ENCODE data around the gene CALD1. TPM values are rescaled to one million over a fixed set of nuclear protein-coding genes. Genes with fewer than 3 reads are reported as not detected.

The CALD1 gene
- total RNA-seq, 3 donors from 2014 or later, result 40.3 to 1,241 (median 134) TPM

GRCh38 chr7:134834689-134835462 is 55.4 kb downstream of the CALD1 start:
- DNase-seq, result no peak
- H3K36me3 ChIP-seq (ENCODE audit: low read depth), result no peaks in the 10 kb centered on the region
- no peaks in the 10 kb centered on the region for H3K4me1 ChIP-seq (ENCODE audit: low read depth)
- H3K9me3 ChIP-seq, result no peaks in the 10 kb centered on the region
- intact Hi-C loops (cut with DNase I, micrococcal nuclease), result no loop called here
- TF ChIP-seq CTCF (IDR thresholded peaks at IDR 0.05), result no peak
- no peak overlapping the region for H3K4me3 ChIP-seq
- peak; percentile 9 for ATAC-seq

- Histone ChIP-seq H3K4me1 (ENCODE audit: low read depth) (no peaks in the 10 kb centered on the region), H3K9me3 (no peaks in the 10 kb centered on the region), H3K4me3 (no peak overlapping the region), H3K36me3 (ENCODE audit: low read depth) (no peaks in the 10 kb centered on the region)
- DNase-seq (no peak), ATAC-seq (no peak)
- intact Hi-C loops (cut with DNase I, micrococcal nuclease), result no loop called here
- TF ChIP-seq CTCF (IDR thresholded peaks at IDR 0.05), result no peak
Observed at GRCh38 chr7:134835463-134835823, 56.0 kb downstream of the CALD1 start.

- Histone ChIP-seq H3K4me3 (no peak overlapping the region), H3K36me3 (ENCODE audit: low read depth) (no peaks in the 10 kb centered on the region), H3K4me1 (ENCODE audit: low read depth) (no peaks in the 10 kb centered on the region), H3K9me3 (no peaks in the 10 kb centered on the region)
- ATAC-seq (no peak), DNase-seq (no peak)
- TF ChIP-seq CTCF (IDR thresholded peaks at IDR 0.05), result no peak
- intact Hi-C loops (cut with DNase I, micrococcal nuclease), result no loop called here
Observed at GRCh38 chr7:134836447-134836846, 57.0 kb downstream of the CALD1 start.

GRCh38 chr7:134839298-134839697 is 59.9 kb downstream of the CALD1 start:
- H3K36me3 ChIP-seq (ENCODE audit: low read depth), result no peaks in the 10 kb centered on the region
- DNase-seq, result no peak
- H3K9me3 ChIP-seq, result no peaks in the 10 kb centered on the region
- intact Hi-C loops (cut with DNase I, micrococcal nuclease), result no loop called here
- H3K4me1 ChIP-seq (ENCODE audit: low read depth), result no peaks in the 10 kb centered on the region
- no peak for ATAC-seq
- no peak overlapping the region for H3K4me3 ChIP-seq
- TF ChIP-seq CTCF (IDR thresholded peaks at IDR 0.05), result no peak

- H3K9me3 ChIP-seq, result no peaks in the 10 kb centered on the region
- intact Hi-C loops (cut with DNase I, micrococcal nuclease), result no loop called here
- no peak for ATAC-seq
- DNase-seq, result no peak
- no peaks in the 10 kb centered on the region for H3K4me1 ChIP-seq (ENCODE audit: low read depth)
- no peaks in the 10 kb centered on the region for H3K36me3 ChIP-seq (ENCODE audit: low read depth)
- TF ChIP-seq CTCF (IDR thresholded peaks at IDR 0.05), result no peak
- H3K4me3 ChIP-seq, result no peak overlapping the region
Observed at GRCh38 chr7:134842062-134842461, 62.6 kb downstream of the CALD1 start.
